A549 (cell line): ENCODE measurements around the gene RFTN2.
"Not testable (repeated sequence)": the region's sequence is repeated elsewhere in the genome, so short reads cannot be mapped to it uniquely, and the experiment has no call there.

ENCODE experiments used
- CEBPB ChIP-seq, 2 experiments: fragments of >200 bp in 1 of 2; sonication (Bioruptor Twin) in 1 of 2; formaldehyde crosslinking in 1 of 2; IDR thresholded peaks; 2 replicates each; pipeline ENCODE4 v1.6.1; 2012 to 2016
- CTCF ChIP-seq: fragments of >200 bp; sonication (Bioruptor Twin); formaldehyde crosslinking; IDR thresholded peaks from 3 replicates; pipeline ENCODE4 v1.5.1; 2016
- EP300 ChIP-seq, 2 experiments: fragments of >200 bp; sonication (Bioruptor Twin); formaldehyde crosslinking; IDR thresholded peaks; 2 replicates in 1 of 2; 3 replicates in 1 of 2; pipeline ENCODE4 v1.6.1; 2016 to 2017
- ESRRA ChIP-seq: fragments of 150-350 bp; IDR thresholded peaks from 2 replicates; pipeline ENCODE4 v1.6.1; 2014; ENCODE audit warnings: mild to moderate bottlenecking, low read length, borderline replicate concordance
- HMGXB4 ChIP-seq: fragments of 250-450 bp; sonication (Bioruptor Pico); IDR thresholded peaks from 2 replicates; pipeline ENCODE4 v1.5.0; 2021; ENCODE audit warnings: mild to moderate bottlenecking, moderate library complexity, borderline replicate concordance
- HOXB13 ChIP-seq: fragments of 250-450 bp; sonication (Bioruptor Pico); IDR thresholded peaks from 2 replicates; pipeline ENCODE4 v1.5.0; 2020; ENCODE audit warnings: low read depth, mild to moderate bottlenecking, moderate library complexity
- JUNB ChIP-seq: fragments of >200 bp; sonication (Bioruptor Twin); formaldehyde crosslinking; IDR thresholded peaks from 2 replicates; pipeline ENCODE4 v1.6.1; 2016
- KDM1A ChIP-seq: fragments of 200-600 bp; sonication (generic); IDR thresholded peaks from 2 replicates; pipeline ENCODE4 v1.6.1; 2016; ENCODE audit warnings: low read depth, mild to moderate bottlenecking
- MAFK ChIP-seq: fragments of 450-650 bp; IDR thresholded peaks from 2 replicates; pipeline ENCODE4 v1.6.1; 2014; ENCODE audit not compliant: partially characterized antibody
- POLR2A ChIP-seq: IDR thresholded peaks from 2 replicates; pipeline ENCODE4 v1.6.1; 2012; ENCODE audit warnings: mild to moderate bottlenecking, low read length
- RAD21 ChIP-seq, 2 experiments: fragments of >200 bp in 1 of 2; sonication (Bioruptor Twin) in 1 of 2; formaldehyde crosslinking in 1 of 2; IDR thresholded peaks in 1 of 2; conservative IDR thresholded peaks in 1 of 2; 2 replicates in 1 of 2; 3 replicates in 1 of 2; pipeline ENCODE4 v1.6.1; 2012 to 2018; ENCODE audit warnings: inconsistent platforms in 1 of 2
- REST ChIP-seq: fragments of 200-600 bp; sonication (generic); IDR thresholded peaks from 2 replicates; pipeline ENCODE4 v1.6.1; 2016; ENCODE audit warnings: antibody characterized with exemption, mild to moderate bottlenecking, moderate library complexity
- USF2 ChIP-seq: fragments of 450-650 bp; IDR thresholded peaks from 2 replicates; pipeline ENCODE4 v1.6.1; 2014; ENCODE audit warnings: antibody characterized with exemption
- ZC3H11A ChIP-seq: fragments of 450-650 bp; IDR thresholded peaks from 2 replicates; pipeline ENCODE4 v1.6.1; 2014; ENCODE audit warnings: antibody characterized with exemption, mild to moderate bottlenecking

- TF ChIP-seq POLR2A; CTCF; USF2; RAD21 (conservative IDR thresholded peaks at IDR 0.05 in 1 of 2, IDR thresholded peaks at IDR 0.05 in 1 of 2); EP300 (IDR thresholded peaks at IDR 0.05); HMGXB4 (CRISPR knock-in tag); ZC3H11A; REST; ESRRA; MAFK; HOXB13 (CRISPR knock-in tag); JUNB; CEBPB (IDR thresholded peaks at IDR 0.05); KDM1A: not testable (repeated sequence)
These were observed 33.8 kb upstream of the RFTN2 start for GRCh38 chr2:197709140-197709539.
